GM19463 (cell line): ENCODE measurements around the gene VPREB1.
"Not testable (repeated sequence)": the region's sequence is repeated elsewhere in the genome, so short reads cannot be mapped to it uniquely, and the experiment has no call there.

Experiments
- ATAC-seq: cut with Tn5 transposase; IDR thresholded peaks from one replicate; pipeline ENCODE4 v1.9.1; 2021; ENCODE audit warnings: mild to moderate bottlenecking, moderate library complexity; ENCODE audit not compliant: unreplicated experiment

Gene VPREB1

DNA sequence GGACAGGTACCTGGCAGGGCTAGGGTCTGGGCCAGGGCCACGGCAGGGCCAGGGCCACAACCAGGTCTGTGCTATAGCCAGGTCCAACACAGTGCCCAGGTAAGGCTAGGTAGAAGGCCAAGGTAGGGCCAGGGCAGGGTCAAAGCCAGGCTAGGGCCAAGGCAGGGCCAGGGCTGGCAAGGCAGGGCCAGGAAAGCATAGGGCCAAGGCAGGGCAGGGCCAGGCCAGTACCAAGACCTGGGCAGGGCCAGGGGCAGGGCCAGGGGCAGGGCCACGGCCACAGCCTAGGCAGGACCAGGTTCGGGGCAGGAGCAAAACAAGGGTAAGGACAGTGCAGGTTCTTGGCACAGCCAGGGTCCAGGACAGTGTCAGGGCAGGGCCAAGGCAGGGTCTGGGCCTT is 48.1 kb downstream of the VPREB1 start:
- not testable (repeated sequence) for ATAC-seq

DNA sequence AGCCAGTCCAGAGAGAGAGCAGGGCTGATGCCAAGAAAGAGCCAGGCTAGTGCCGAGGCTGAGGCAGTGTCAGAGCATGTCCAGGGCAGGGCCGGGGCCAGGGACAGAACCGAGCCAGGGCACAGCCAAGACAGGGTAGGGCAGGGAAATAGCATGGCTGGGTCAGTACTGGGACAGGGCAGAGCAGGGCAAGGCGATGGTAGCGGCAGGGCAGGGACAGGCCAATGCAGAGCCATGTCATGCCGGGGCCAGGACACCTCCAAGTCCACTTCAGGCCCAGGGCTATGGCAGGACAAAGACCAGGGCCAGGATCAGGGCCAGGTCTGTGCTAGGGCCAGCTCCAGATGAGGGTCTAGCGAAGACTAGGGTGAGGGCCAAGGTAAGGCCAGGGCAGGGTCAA is 48.9 kb downstream of the VPREB1 start:
- ATAC-seq, result not testable (repeated sequence)

DNA sequence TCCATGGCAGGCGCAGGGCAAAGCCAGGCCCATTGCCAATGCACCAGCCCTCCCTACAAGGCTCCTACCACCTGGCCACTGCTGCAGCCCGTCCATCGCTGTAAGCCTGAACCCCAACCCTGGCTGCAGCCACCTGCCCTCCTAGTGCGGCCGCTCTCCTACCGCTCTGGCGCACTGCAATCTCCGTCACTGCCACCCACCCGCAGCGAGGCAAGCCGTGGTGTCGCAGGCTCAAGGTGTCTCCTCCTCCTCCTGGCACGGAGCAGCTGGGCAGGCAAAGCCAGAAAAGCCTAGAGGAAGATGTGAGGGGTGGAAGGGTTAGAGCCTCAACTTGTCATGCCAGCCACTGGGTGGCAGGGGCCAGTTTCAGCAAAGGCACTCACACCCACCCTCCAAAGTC is 50.1 kb downstream of the VPREB1 start:
- ATAC-seq, result not testable (repeated sequence)
